Pericardium fibroblast (primary cell): ENCODE results near the gene SLC25A39. TPM values are rescaled to one million over a fixed set of nuclear protein-coding genes. Genes with fewer than 3 reads are reported as not detected.

Experiments
- total RNA-seq: library from RNA; depleted of rRNA; stranded (reverse); fragments of >200 nt; gene quantifications from 2 replicates; pipeline ENCODE4 v1.2.3, GENCODE V29; 2015

Gene SLC25A39, protein sequence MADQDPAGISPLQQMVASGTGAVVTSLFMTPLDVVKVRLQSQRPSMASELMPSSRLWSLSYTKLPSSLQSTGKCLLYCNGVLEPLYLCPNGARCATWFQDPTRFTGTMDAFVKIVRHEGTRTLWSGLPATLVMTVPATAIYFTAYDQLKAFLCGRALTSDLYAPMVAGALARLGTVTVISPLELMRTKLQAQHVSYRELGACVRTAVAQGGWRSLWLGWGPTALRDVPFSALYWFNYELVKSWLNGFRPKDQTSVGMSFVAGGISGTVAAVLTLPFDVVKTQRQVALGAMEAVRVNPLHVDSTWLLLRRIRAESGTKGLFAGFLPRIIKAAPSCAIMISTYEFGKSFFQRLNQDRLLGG
- 65.8 and 74.2 TPM in 2 replicates for total RNA-seq

GRCh38 chr17:44324571-44325275, at the start of gene SLC25A39:
Gene SLC25A39, minus strand, starts transcription at chr17:44324823. Its CDS starts 1,261 bp downstream, at chr17:44323562.

GRCh38 chr17:44363613-44364159, 39.1 kb upstream of the SLC25A39 start, which contains the start of gene FAM171A2:
Gene FAM171A2, minus strand, starts transcription at chr17:44363853. Its CDS starts 139 bp downstream, at chr17:44363714.

DNA sequence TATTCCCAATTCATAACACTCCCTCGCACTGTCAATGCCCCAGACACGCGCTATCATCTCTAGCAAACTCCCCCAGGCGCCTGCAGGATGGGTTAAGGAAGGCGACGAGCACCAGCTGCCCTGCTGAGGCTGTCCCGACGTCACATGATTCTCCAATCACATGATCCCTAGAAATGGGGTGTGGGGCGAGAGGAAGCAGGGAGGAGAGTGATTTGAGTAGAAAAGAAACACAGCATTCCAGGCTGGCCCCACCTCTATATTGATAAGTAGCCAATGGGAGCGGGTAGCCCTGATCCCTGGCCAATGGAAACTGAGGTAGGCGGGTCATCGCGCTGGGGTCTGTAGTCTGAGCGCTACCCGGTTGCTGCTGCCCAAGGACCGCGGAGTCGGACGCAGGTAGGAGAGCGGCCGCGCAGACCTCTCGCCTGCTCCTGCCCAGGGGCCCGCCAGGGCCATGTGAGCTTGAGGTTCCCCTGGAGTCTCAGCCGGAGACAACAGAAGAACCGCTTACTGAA, 20.4 kb upstream of the SLC25A39 start, which contains the start of gene GRN:
Gene GRN (plus strand): TSS at position 364 of the 515 bp plus-strand sequence. CDS start 3,863 bp downstream, outside the sequence.

GRCh38 chr17:44308320-44308818, 16.3 kb downstream of the SLC25A39 start, which contains the start of gene RUNDC3A:
Gene RUNDC3A, plus strand, starts transcription at chr17:44308601. Its CDS starts 232 bp downstream, at chr17:44308833.

Other genes with a start within 250 kb of the SLC25A39 start
- 50.4 and 54.7 TPM in 2 replicates for gene HDAC5, start 201.2 kb downstream of the SLC25A39 start, total RNA-seq
- 0.93 and 5.3 TPM in 2 replicates for gene HROB, start 182.9 kb downstream of the SLC25A39 start, total RNA-seq
- not detected in 2 replicates for gene ASB16, start 154.1 kb downstream of the SLC25A39 start, total RNA-seq
- 29.1 and 32.2 TPM in 2 replicates for gene TMUB2, start 137.9 kb downstream of the SLC25A39 start, total RNA-seq
- 49.5 and 59.3 TPM in 2 replicates for gene ATXN7L3, start 124.9 kb downstream of the SLC25A39 start, total RNA-seq
- 43.6 and 54.0 TPM in 2 replicates for gene UBTF, start 105.1 kb downstream of the SLC25A39 start, total RNA-seq
- not detected in 2 replicates for gene SLC4A1, start 56.7 kb downstream of the SLC25A39 start, total RNA-seq
- 0.70 and 0.85 TPM in 2 replicates for gene RUNDC3A, start 16.2 kb downstream of the SLC25A39 start, total RNA-seq
- gene GRN, start 20.5 kb upstream of the SLC25A39 start, total RNA-seq, result 497 and 643 TPM in 2 replicates
- gene FAM171A2, start 39.0 kb upstream of the SLC25A39 start, total RNA-seq, result 7.2 and 11.8 TPM in 2 replicates
- gene ITGA2B, start 64.8 kb upstream of the SLC25A39 start, total RNA-seq, result 0.35 and 0.68 TPM in 2 replicates
- gene GPATCH8, start 178.6 kb upstream of the SLC25A39 start, total RNA-seq, result 9.1 and 11.4 TPM in 2 replicates
- gene FZD2, start 232.7 kb upstream of the SLC25A39 start, total RNA-seq, result 19.7 and 22.8 TPM in 2 replicates